Germinal center (tissue), 1 donor: ENCODE results near the gene VPS35.

Experiments used
- DNase-seq: peaks from one replicate; pipeline ENCODE4 v3.0.0; 2012; ENCODE audit warnings: mixed read lengths, low spot score

The VPS35 gene

GRCh38 chr16:46613352-46613751 lies 75.6 kb downstream of the VPS35 start:
- DNase-seq: no peak

GRCh38 chr16:46612121-46612520 lies 76.9 kb downstream of the VPS35 start:
- peak; percentile 44 for DNase-seq

GRCh38 chr16:46607529-46607928 lies 81.4 kb downstream of the VPS35 start:
- DNase-seq: peak; percentile 31

- DNase-seq: no peak
Measured at GRCh38 chr16:46606231-46606630, 82.7 kb downstream of the VPS35 start.
